Spleen (tissue), 11 donors: ENCODE data around the gene FAM120B. TPM values are rescaled to one million over a fixed set of nuclear protein-coding genes. Genes with fewer than 3 reads are reported as not detected.

Source experiments
- DNase-seq: peaks from one replicate; pipeline ENCODE4 v3.0.0-alpha.2; 2020
- H3K27ac ChIP-seq, 8 donors: fragments of 200-600 bp; sonication (generic) in 7 of 8; 1 replicate in 4 of 8; 2 replicates in 4 of 8; pipeline versions ENCODE4 v1.5.0 to v1.8.0; 2016 to 2021; ENCODE audit warnings: inconsistent platforms in 4 of 8, mild to moderate bottlenecking in 4 of 8, moderate library complexity in 1 of 8
- H3K27me3 ChIP-seq, 7 donors: fragments of 200-600 bp; sonication (generic) in 6 of 7; replicated peaks in 1 of 7; 1 replicate in 4 of 7; 2 replicates in 3 of 7; pipeline versions ENCODE4 v1.5.0 to v1.8.0; 2016 to 2021; ENCODE audit warnings: inconsistent platforms in 3 of 7, mild to moderate bottlenecking in 1 of 7
- H3K36me3 ChIP-seq, 6 donors: fragments of 200-600 bp; sonication (generic) in 5 of 6; 1 replicate in 4 of 6; 2 replicates in 2 of 6; pipeline versions ENCODE4 v1.5.0 to v1.8.0; 2016 to 2021; ENCODE audit warnings: inconsistent platforms in 2 of 6
- H3K4me1 ChIP-seq, 6 donors: fragments of 200-600 bp; sonication (generic) in 5 of 6; 1 replicate in 3 of 6; 2 replicates in 3 of 6; pipeline versions ENCODE4 v1.5.0 to v1.8.0; 2016 to 2021; ENCODE audit warnings: inconsistent platforms in 3 of 6
- H3K4me3 ChIP-seq, 8 donors: fragments of 200-600 bp; sonication (generic) in 7 of 8; 1 replicate in 4 of 8; 2 replicates in 4 of 8; pipeline versions ENCODE4 v1.5.0 to v1.8.0; 2016 to 2021; ENCODE audit warnings: inconsistent platforms in 4 of 8, mild to moderate bottlenecking in 4 of 8, moderate library complexity in 2 of 8
- H3K9me3 ChIP-seq, 8 donors: fragments of 200-600 bp; sonication (generic) in 7 of 8; 1 replicate in 4 of 8; 2 replicates in 4 of 8; pipeline versions ENCODE4 v1.5.0 to v1.8.0; 2016 to 2021; ENCODE audit warnings: inconsistent platforms in 4 of 8
- POLR2A ChIP-seq, 3 donors: fragments of 450-650 bp; IDR thresholded peaks; one replicate each; pipeline ENCODE4 v1.5.1; 2017; ENCODE audit warnings: antibody characterized with exemption in 3 of 3, mild to moderate bottlenecking in 1 of 3
- POLR2AphosphoS5 ChIP-seq, 3 donors: sonication (generic); formaldehyde crosslinking; IDR thresholded peaks; one replicate each; pipeline ENCODE4 v1.5.1; 2017; ENCODE audit warnings: antibody characterized with exemption in 3 of 3
- WGBS, 5 donors: extraction: QIAGEN DNeasy Blood & Tissue Kit in 3 of 5; methylation state at CpG; one replicate each; pipeline versions ENCODE4 v1.1.5 to v1.1.7; 2013 to 2018; 5-methylcytosine and 5-hydroxymethylcytosine counted together
- intact Hi-C: fragments of 100-400 bp; cut with DNase I; formaldehyde crosslinking; loops from one replicate; pipeline ENCODE4 v1.15.0; 2023; ENCODE audit warnings: low total_unique reads
- polyA plus RNA-seq, 3 donors: library from polyadenylated mRNA; stranded (reverse); fragments of 200-250 nt; gene quantifications; one replicate each; pipeline ENCODE4 v1.2.1, GENCODE V29; 2013
- total RNA-seq, 7 donors: library from RNA; depleted of rRNA in 3 of 7; stranded (reverse); fragments of >200 nt in 3 of 7; fragmentation: NEBNext Ultra II Directional in 4 of 7; extraction: Animal tissue kit (Norgen Biotek cat#: 25700) in 4 of 7; gene quantifications; one replicate each; pipeline versions ENCODE4 v1.1.0 to v1.2.1, GENCODE V29; 2016 to 2021
- TF ChIP-seq, protein P1 (sequence below), 11 experiments: fragments of 200-600 bp in 7 of 11; fragments of 450-650 bp in 4 of 11; sonication (generic) in 4 of 11; IDR thresholded peaks in 8 of 11; conservative IDR thresholded peaks in 3 of 11; 1 replicate in 7 of 11; 2 replicates in 4 of 11; pipeline versions ENCODE4 v1.4.0 to v1.8.0; 2016 to 2021; ENCODE audit warnings: antibody characterized with exemption in 11 of 11, inconsistent platforms in 4 of 11, mild to moderate bottlenecking in 1 of 11
- donor health status: healthy with polysubstance abuse.
- donor health status: DM: no; HTN: no; CAD: no; lungs with moderate emphysema.
- donor health status: DM: no; HTN: no; CAD: no.
- donor health status: Bipolar disorder and iron deficiency.
- donor health status: healthy.
- donor health status: DM: no; HTN: no; CAD: no.
- donor health status: DM: yes; HTN: yes; CAD: no.

Gene FAM120B
- total and polyA plus RNA-seq, 10 donors: 7.6 to 41.2 (median 26.8) TPM

DNA sequence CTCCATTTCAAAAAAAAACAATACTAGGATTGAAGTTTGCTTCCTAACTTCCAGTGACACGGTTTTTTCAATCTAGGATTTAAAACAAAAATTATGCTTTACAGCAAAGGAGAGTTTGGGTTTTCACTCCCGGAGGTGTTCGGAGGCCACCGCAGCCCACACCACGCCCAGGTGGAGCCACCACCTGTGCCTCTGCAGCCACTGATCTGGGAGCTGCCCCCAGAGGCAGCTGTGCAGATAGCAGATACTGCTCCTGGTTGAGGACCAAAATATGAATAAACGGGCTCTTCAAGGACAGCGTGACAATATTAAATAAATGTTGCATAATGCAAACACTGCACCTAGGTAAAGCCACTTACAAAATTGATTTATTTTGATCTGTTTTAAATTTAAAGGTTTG lies 45.9 kb upstream of the FAM120B start:
- Histone ChIP-seq H3K4me3 (no peak overlapping the region), H3K4me1 (peaks cover 0 to 16% (median 5%) of the 10 kb centered on the region in 6 donors), H3K27me3 (peaks cover 0 to 33% (median 8%) of the 10 kb centered on the region in 7 donors), H3K9me3 (no peaks in the 10 kb centered on the region), H3K36me3 (no peaks in the 10 kb centered on the region), H3K27ac (no peak overlapping the region)
- 80 to 86% (median 81%) methylated on average over 7 of the region's 7 CpGs for WGBS, 5 donors
- DNase-seq: no peak
- TF ChIP-seq, protein P1, sequence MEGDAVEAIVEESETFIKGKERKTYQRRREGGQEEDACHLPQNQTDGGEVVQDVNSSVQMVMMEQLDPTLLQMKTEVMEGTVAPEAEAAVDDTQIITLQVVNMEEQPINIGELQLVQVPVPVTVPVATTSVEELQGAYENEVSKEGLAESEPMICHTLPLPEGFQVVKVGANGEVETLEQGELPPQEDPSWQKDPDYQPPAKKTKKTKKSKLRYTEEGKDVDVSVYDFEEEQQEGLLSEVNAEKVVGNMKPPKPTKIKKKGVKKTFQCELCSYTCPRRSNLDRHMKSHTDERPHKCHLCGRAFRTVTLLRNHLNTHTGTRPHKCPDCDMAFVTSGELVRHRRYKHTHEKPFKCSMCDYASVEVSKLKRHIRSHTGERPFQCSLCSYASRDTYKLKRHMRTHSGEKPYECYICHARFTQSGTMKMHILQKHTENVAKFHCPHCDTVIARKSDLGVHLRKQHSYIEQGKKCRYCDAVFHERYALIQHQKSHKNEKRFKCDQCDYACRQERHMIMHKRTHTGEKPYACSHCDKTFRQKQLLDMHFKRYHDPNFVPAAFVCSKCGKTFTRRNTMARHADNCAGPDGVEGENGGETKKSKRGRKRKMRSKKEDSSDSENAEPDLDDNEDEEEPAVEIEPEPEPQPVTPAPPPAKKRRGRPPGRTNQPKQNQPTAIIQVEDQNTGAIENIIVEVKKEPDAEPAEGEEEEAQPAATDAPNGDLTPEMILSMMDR (IDR thresholded peaks at IDR 0.05 in 8 of 11, conservative IDR thresholded peaks at IDR 0.05 in 3 of 11): no peak
- TF ChIP-seq POLR2A (IDR thresholded peaks at IDR 0.05) (no peak), POLR2AphosphoS5 (IDR thresholded peaks at IDR 0.05) (no peak)
- intact Hi-C loops: no loop called here

DNA sequence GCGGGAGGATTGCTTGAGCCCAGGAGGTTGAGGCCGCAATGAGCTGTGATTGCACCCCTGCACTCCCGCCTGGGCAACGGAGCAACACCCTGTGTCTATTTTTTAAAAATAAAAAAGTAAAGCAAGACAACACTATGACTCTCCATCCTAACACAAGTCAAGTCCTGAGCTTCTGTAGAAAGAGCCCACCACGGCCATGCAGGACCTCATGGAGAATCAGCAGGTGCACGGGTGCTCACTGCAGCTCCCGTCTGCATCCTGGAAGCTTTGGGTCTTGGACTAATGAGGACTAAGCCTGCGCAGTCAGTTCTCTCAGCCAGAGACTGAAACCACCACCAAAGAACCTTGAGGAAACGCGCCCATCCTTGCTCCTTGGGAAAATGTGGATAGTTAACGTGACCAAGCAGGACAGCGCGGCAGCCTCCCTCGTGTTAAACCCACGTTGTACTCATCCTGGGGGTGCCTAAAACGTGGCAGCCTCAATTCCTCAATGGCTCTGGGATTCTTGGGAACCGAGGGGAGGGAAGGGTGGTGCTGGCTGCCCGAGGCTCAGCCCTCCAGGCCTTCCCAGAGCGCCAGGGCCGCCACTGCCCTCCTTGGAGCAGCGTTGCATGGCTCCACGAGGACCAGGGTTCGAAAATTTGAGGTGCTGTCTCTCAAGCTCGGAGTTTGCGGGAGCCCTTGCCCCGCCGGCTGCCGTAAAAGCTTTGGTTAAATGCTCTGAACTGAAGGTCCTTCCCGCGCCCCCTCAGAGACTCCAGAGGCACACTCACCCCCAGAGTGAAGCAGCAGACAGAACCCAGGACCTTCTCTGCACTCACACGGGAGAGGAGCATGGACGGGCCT lies 44.7 kb upstream of the FAM120B start:
- Histone ChIP-seq H3K27me3 (peaks cover 0 to 33% (median 8%) of the 10 kb centered on the region in 7 donors), H3K9me3 (no peaks in the 10 kb centered on the region), H3K36me3 (no peaks in the 10 kb centered on the region), H3K4me3 (no peak overlapping the region), H3K27ac (peak overlapping the region in 5 of 8 donors; percentile 43 to 62 (median 55)), H3K4me1 (peaks cover 0 to 19% (median 6%) of the 10 kb centered on the region in 6 donors)
- peak; percentile 39 for DNase-seq
- 78 to 82% (median 81%) methylated on average over 24 to 32 of the region's 32 CpGs for WGBS, 5 donors
- intact Hi-C loops: no loop called here
- TF ChIP-seq, protein P1 (IDR thresholded peaks at IDR 0.05 in 8 of 11, conservative IDR thresholded peaks at IDR 0.05 in 3 of 11): no peak
- TF ChIP-seq POLR2A (IDR thresholded peaks at IDR 0.05) (no peak), POLR2AphosphoS5 (IDR thresholded peaks at IDR 0.05) (no peak)

DNA sequence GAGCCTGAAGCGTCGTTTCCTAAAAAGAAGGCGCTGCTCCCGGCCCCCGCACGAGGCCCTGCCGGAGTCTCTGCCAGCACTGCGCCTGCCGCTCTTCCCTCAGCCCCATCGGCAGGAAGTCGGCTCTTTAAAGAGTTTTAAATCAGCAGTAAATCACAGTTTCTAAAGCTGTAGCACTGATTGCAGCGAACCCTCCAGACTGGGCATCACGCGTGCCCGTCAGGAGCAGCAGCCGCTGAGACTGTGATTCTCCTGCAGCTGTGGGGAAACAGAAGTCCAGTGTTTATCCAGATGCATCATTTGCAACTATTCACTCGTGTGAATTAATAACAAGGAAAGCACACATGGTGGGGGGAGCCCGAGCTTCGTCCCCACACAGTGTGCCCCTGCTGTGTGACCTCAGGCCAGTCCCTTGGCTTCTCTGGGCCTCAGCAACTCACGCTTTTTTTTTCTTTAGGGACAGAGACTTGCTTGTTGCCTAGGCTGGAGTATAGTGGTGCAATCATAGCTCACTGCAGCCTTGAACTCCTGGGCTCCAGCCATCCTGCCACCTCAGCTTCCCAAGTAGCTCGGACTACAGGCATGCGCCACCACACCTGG lies 44.0 kb upstream of the FAM120B start:
- Histone ChIP-seq H3K9me3 (no peaks in the 10 kb centered on the region), H3K4me1 (peaks cover 0 to 19% (median 6%) of the 10 kb centered on the region in 6 donors), H3K4me3 (no peak overlapping the region), H3K27ac (peak overlapping the region in 6 of 8 donors; percentile 33 to 62 (median 54)), H3K36me3 (no peaks in the 10 kb centered on the region), H3K27me3 (peaks cover 0 to 33% (median 8%) of the 10 kb centered on the region in 7 donors)
- intact Hi-C loops: no loop called here
- peak in 2 of 3 donors; percentile 33 to 63 for TF ChIP-seq POLR2AphosphoS5 (IDR thresholded peaks at IDR 0.05)
- TF ChIP-seq, protein P1 (IDR thresholded peaks at IDR 0.05 in 8 of 11, conservative IDR thresholded peaks at IDR 0.05 in 3 of 11): no peak
- 44 to 54% (median 45%) methylated on average over 20 to 22 of the region's 22 CpGs for WGBS, 5 donors
- no peak for DNase-seq

DNA sequence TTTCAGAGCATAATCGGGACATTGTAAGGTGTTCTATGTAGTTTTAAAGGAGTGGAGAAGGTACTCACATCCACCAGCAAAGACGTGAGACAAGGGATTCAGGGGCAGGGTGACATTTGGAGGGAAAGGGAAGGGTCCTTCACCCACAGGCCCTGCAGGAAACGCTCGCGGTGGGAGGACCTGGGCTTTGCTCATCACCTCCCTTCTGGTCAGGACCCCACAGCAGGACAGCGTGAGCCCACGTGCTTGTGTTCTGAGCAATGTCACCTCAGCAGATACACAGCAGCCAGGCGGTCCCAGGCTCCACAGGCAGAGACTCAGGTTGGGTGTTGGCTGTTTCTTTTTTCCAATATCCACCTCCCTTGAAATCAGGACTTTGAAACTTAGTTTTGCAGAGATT lies 43.1 kb upstream of the FAM120B start:
- H3K4me1 ChIP-seq: peaks cover 0 to 19% (median 6%) of the 10 kb centered on the region in 6 donors
- no peaks in the 10 kb centered on the region for H3K9me3 ChIP-seq
- H3K36me3 ChIP-seq: no peaks in the 10 kb centered on the region
- no peak for DNase-seq
- intact Hi-C loops: no loop called here
- WGBS, 5 donors: 77 to 92% (median 84%) methylated on average over 8 of the region's 8 CpGs
- no peak for TF ChIP-seq POLR2AphosphoS5 (IDR thresholded peaks at IDR 0.05)
- TF ChIP-seq POLR2A (IDR thresholded peaks at IDR 0.05): no peak
- TF ChIP-seq, protein P1 (IDR thresholded peaks at IDR 0.05 in 8 of 11, conservative IDR thresholded peaks at IDR 0.05 in 3 of 11): no peak
- H3K27me3 ChIP-seq: peaks cover 0 to 41% (median 8%) of the 10 kb centered on the region in 7 donors
- H3K27ac ChIP-seq: no peak overlapping the region
- no peak overlapping the region for H3K4me3 ChIP-seq
